H9 (cell line): ENCODE data around the gene LDLR. TPM values are rescaled to one million over a fixed set of nuclear protein-coding genes. Genes with fewer than 3 reads are reported as not detected.

Experiments
- DNase-seq: peaks from one replicate; pipeline ENCODE4 v3.0.0-alpha.2; 2017
- H2AFZ ChIP-seq: one replicate; pipeline ENCODE4 v1.6.1; 2013; ENCODE audit warnings: mild to moderate bottlenecking, low read length, control low read depth, moderate library complexity
- H2AK5ac ChIP-seq: 2 replicates; pipeline ENCODE4 v1.6.1; 2013; ENCODE audit warnings: low read length, control low read depth, mixed read lengths; ENCODE audit not compliant: insufficient read length
- H2BK120ac ChIP-seq: one replicate; pipeline ENCODE4 v1.6.1; 2013; ENCODE audit warnings: low read depth, mild to moderate bottlenecking, low read length, control low read depth, inconsistent platforms; ENCODE audit not compliant: poor library complexity, severe bottlenecking
- H2BK12ac ChIP-seq: 2 replicates; pipeline ENCODE4 v1.6.1; 2013; ENCODE audit warnings: low read length, control low read depth, mixed read lengths, low read depth; ENCODE audit not compliant: insufficient read length
- H2BK15ac ChIP-seq: 2 replicates; pipeline ENCODE4 v1.6.1; 2013; ENCODE audit warnings: low read depth, low read length, control low read depth
- H2BK20ac ChIP-seq: one replicate; pipeline ENCODE4 v1.6.1; 2013; ENCODE audit warnings: low read depth, mild to moderate bottlenecking, low read length, control low read depth, inconsistent platforms; ENCODE audit not compliant: poor library complexity, severe bottlenecking
- H2BK5ac ChIP-seq: 2 replicates; pipeline ENCODE4 v1.6.1; 2013; ENCODE audit warnings: low read length, control low read depth, mixed read lengths; ENCODE audit not compliant: insufficient read length
- H3K14ac ChIP-seq: 2 replicates; pipeline ENCODE4 v1.6.1; 2013; ENCODE audit warnings: low read length, control low read depth; ENCODE audit not compliant: insufficient read depth
- H3K18ac ChIP-seq: 2 replicates; pipeline ENCODE4 v1.6.1; 2013; ENCODE audit warnings: low read depth, mild to moderate bottlenecking, mixed read lengths, low read length, control low read depth; ENCODE audit not compliant: insufficient read length
- H3K23ac ChIP-seq: 2 replicates; pipeline ENCODE4 v1.6.1; 2013; ENCODE audit warnings: low read length, control low read depth, mixed read lengths, low read depth; ENCODE audit not compliant: insufficient read length
- H3K23me2 ChIP-seq: 2 replicates; pipeline ENCODE4 v1.6.1; 2013; ENCODE audit warnings: low read depth, mild to moderate bottlenecking, mixed read lengths, low read length, control low read depth; ENCODE audit not compliant: insufficient read length, poor library complexity, severe bottlenecking
- H3K27ac ChIP-seq: 2 replicates; pipeline ENCODE4 v1.5.1; 2013; ENCODE audit warnings: low read length, control low read depth, mixed read lengths, low read depth; ENCODE audit not compliant: insufficient read length
- H3K27me3 ChIP-seq: 2 replicates; pipeline ENCODE4 v1.6.1; 2013; ENCODE audit warnings: low read length, control low read depth, inconsistent platforms; ENCODE audit not compliant: insufficient read depth
- H3K4ac ChIP-seq: 2 replicates; pipeline ENCODE4 v1.6.1; 2013; ENCODE audit warnings: low read depth, mild to moderate bottlenecking, control low read depth, inconsistent platforms, low read length, moderate library complexity
- H3K4me1 ChIP-seq: 2 replicates; pipeline ENCODE4 v1.6.1; 2013; ENCODE audit warnings: low read length, control low read depth, inconsistent platforms; ENCODE audit not compliant: insufficient read depth
- H3K4me2 ChIP-seq: 2 replicates; pipeline ENCODE4 v1.6.1; 2013; ENCODE audit warnings: low read length, control low read depth, mixed read lengths; ENCODE audit not compliant: insufficient read length, insufficient read depth
- H3K56ac ChIP-seq: 2 replicates; pipeline ENCODE4 v1.6.1; 2013; ENCODE audit warnings: low read depth, mild to moderate bottlenecking, mixed read lengths, low read length, control low read depth; ENCODE audit not compliant: insufficient read length
- H3K79me1 ChIP-seq: 2 replicates; pipeline ENCODE4 v1.6.1; 2013; ENCODE audit warnings: low read depth, mild to moderate bottlenecking, moderate library complexity, low read length, control low read depth, inconsistent platforms; ENCODE audit not compliant: insufficient read depth, poor library complexity, severe bottlenecking
- H3K79me2 ChIP-seq: 2 replicates; pipeline ENCODE4 v1.6.1; 2013; ENCODE audit warnings: low read length, control low read depth, inconsistent platforms; ENCODE audit not compliant: insufficient read depth
- H3K9ac ChIP-seq: 2 replicates; pipeline ENCODE4 v1.6.1; 2013; ENCODE audit warnings: low read length, control low read depth, mixed read lengths; ENCODE audit not compliant: insufficient read length; ENCODE audit errors: extremely low read depth
- H3K9me3 ChIP-seq: one replicate; pipeline ENCODE4 v1.6.1; 2013; ENCODE audit warnings: low read depth, low read length, inconsistent platforms; ENCODE audit not compliant: control insufficient read depth
- H3T11ph ChIP-seq: one replicate; pipeline ENCODE4 v1.6.1; 2013; ENCODE audit warnings: mild to moderate bottlenecking, low read length, control low read depth, inconsistent platforms
- H4K20me1 ChIP-seq: one replicate; pipeline ENCODE4 v1.6.1; 2013; ENCODE audit not compliant: control insufficient read depth, insufficient read length, insufficient read depth
- H4K5ac ChIP-seq: 2 replicates; pipeline ENCODE4 v1.6.1; 2013; ENCODE audit warnings: low read depth, mild to moderate bottlenecking, mixed read lengths, low read length, control low read depth; ENCODE audit not compliant: insufficient read length
- H4K8ac ChIP-seq: replicated peaks from 2 replicates; pipeline ENCODE4 v1.6.1; 2013; ENCODE audit warnings: low read length, control low read depth, mixed read lengths, low read depth; ENCODE audit not compliant: insufficient read length
- H4K91ac ChIP-seq: 2 replicates; pipeline ENCODE4 v1.6.1; 2013; ENCODE audit warnings: low read depth, mild to moderate bottlenecking, moderate library complexity, mixed read lengths, low read length, control low read depth; ENCODE audit not compliant: insufficient read length
- H3K27ac Mint-ChIP-seq, 3 experiments: 2 replicates in 2 of 3; 3 replicates in 1 of 3; pipeline ENCODE4 v1.8.0; 2020 to 2021; ENCODE audit warnings: mixed read lengths in 3 of 3, mild to moderate bottlenecking in 1 of 3, moderate library complexity in 1 of 3
- H3K27me3 Mint-ChIP-seq: 2 replicates; pipeline ENCODE4 v1.8.0; 2021; ENCODE audit warnings: low read depth, mild to moderate bottlenecking, moderate library complexity, mixed read lengths
- H3K36me3 Mint-ChIP-seq, 3 experiments: 2 replicates in 2 of 3; 3 replicates in 1 of 3; pipeline ENCODE4 v1.8.0; 2020 to 2021; ENCODE audit warnings: low read depth in 3 of 3, mixed read lengths in 3 of 3; ENCODE audit not compliant: insufficient read depth in 1 of 3
- H3K4me1 Mint-ChIP-seq, 2 experiments: 2 replicates each; pipeline ENCODE4 v1.8.0; 2020; ENCODE audit warnings: mixed read lengths in 2 of 2
- H3K4me3 Mint-ChIP-seq, 2 experiments: 2 replicates in 1 of 2; 3 replicates in 1 of 2; pipeline ENCODE4 v1.8.0; 2020 to 2021; ENCODE audit warnings: mild to moderate bottlenecking in 2 of 2, mixed read lengths in 2 of 2, moderate library complexity in 1 of 2
- H3K9me3 Mint-ChIP-seq, 2 experiments: 2 replicates in 1 of 2; 3 replicates in 1 of 2; pipeline ENCODE4 v1.8.0; 2020; ENCODE audit warnings: mild to moderate bottlenecking in 2 of 2, mixed read lengths in 2 of 2, moderate library complexity in 1 of 2
- CTCF ChIP-seq: fragments of 200-600 bp; sonication (generic); conservative IDR thresholded peaks from 3 replicates; pipeline ENCODE4 v1.8.0; 2021; ENCODE audit warnings: antibody characterized with exemption, mild to moderate bottlenecking
- WGBS: extraction: QIAGEN DNeasy Blood & Tissue Kit; methylation state at CpG from one replicate; pipeline ENCODE4 v1.1.7; 2013; ENCODE audit warnings: missing lambda C conversion rate, low lambda C conversion rate, mixed read lengths; ENCODE audit not compliant: insufficient read length; ENCODE audit errors: extremely low coverage; 5-methylcytosine and 5-hydroxymethylcytosine counted together
- total RNA-seq: library from RNA; stranded (reverse); gene quantifications from 2 replicates; pipeline ENCODE4 v1.2.1, GENCODE V29; 2021

The LDLR gene
- total RNA-seq, 1 experiment from 2014 or later = 92.7 TPM

GRCh38 chr19:11041966-11042627 lies 47.2 kb upstream of the LDLR start:
- no peak overlapping the region for H3K56ac ChIP-seq
- DNase-seq = no peak
- H3K36me3 Mint-ChIP-seq = peaks cover 51 to 82% (median 79%) of the 10 kb centered on the region in 3 experiments; a peak in 6 of 7 replicates
- H3K4me1 ChIP-seq = no peaks in the 10 kb centered on the region
- no CpG with 5 or more reads among the region's 13 CpGs for WGBS
- no peak overlapping the region for H3K9ac ChIP-seq
- H4K91ac ChIP-seq = no peak overlapping the region
- H4K20me1 ChIP-seq = no peaks in the 10 kb centered on the region
- no peaks in the 10 kb centered on the region for H3K27me3 Mint-ChIP-seq
- no peak overlapping the region for H3K4ac ChIP-seq
- peak overlapping the region in 1 of 3 experiments; percentile 4; a peak in 3 of 7 replicates for H3K27ac Mint-ChIP-seq
- H3T11ph ChIP-seq = no peak overlapping the region
- H3K4me2 ChIP-seq = no peak overlapping the region
- no peak overlapping the region for H4K5ac ChIP-seq
- no peak overlapping the region for H2BK15ac ChIP-seq
- no peak overlapping the region for H2AK5ac ChIP-seq
- no peak overlapping the region for H2AFZ ChIP-seq
- H2BK120ac ChIP-seq = no peak overlapping the region
- no peak overlapping the region for H2BK12ac ChIP-seq
- H3K23me2 ChIP-seq = no peaks in the 10 kb centered on the region
- no peak for TF ChIP-seq CTCF
- H3K4me1 Mint-ChIP-seq = no peaks in the 10 kb centered on the region
- no peak overlapping the region for H3K14ac ChIP-seq
- H3K79me2 ChIP-seq = no peaks in the 10 kb centered on the region
- H2BK5ac ChIP-seq = no peak overlapping the region
- H3K9me3 ChIP-seq = no peaks in the 10 kb centered on the region
- H3K9me3 Mint-ChIP-seq = no peaks in the 10 kb centered on the region
- H4K8ac ChIP-seq = no peak overlapping the region
- H3K79me1 ChIP-seq = no peaks in the 10 kb centered on the region
- no peak overlapping the region for H3K18ac ChIP-seq
- no peaks in the 10 kb centered on the region for H3K27me3 ChIP-seq
- no peak overlapping the region for H3K27ac ChIP-seq
- no peak overlapping the region for H3K4me3 Mint-ChIP-seq
- no peak overlapping the region for H2BK20ac ChIP-seq
- H3K23ac ChIP-seq = no peak overlapping the region
